HCT116 (cell line): ENCODE data around the gene ZNF606. TPM values are rescaled to one million over a fixed set of nuclear protein-coding genes. Genes with fewer than 3 reads are reported as not detected.

Experiments
- ATAC-seq: fragments of 200-7000 bp; cut with Tn5 transposase; 2 replicates; pipeline ENCODE4 v1.9.1; 2020; ENCODE audit warnings: mild to moderate bottlenecking, moderate library complexity
- BruUV-seq: library from RNA; stranded (reverse); fragments of 400-500 nt; replicated peaks from 2 replicates; lab custom pipeline; 2021; lab: Mats Ljungman, UMichigan
- CTCF ChIA-PET: fragments of 300-600 bp; sonication (Branson Sonifier 250); formaldehyde crosslinking; loops from one replicate; lab custom pipeline; 2021; ENCODE audit warnings: antibody characterized with exemption; lab: Charles Lee
- POLR2A ChIA-PET: fragments of 300-600, 350-600 bp; sonication (Branson Sonifier 250); formaldehyde crosslinking; loops from one replicate; lab custom pipeline; 2021; ENCODE audit warnings: antibody characterized with exemption; lab: Charles Lee
- RAD21 ChIA-PET, 2 experiments: fragments of 300-600 bp; sonication (Branson Sonifier 250); formaldehyde crosslinking; loops; one replicate each; lab custom pipeline; 2023; ENCODE audit warnings: low total read pairs in 2 of 2; ENCODE audit not compliant: uncharacterized antibody in 2 of 2, unreplicated experiment in 2 of 2, low non-redundant PET in 1 of 2; lab: Charles Lee
- DNase-seq: peaks from one replicate; pipeline ENCODE4 v3.0.0-alpha.2; 2010; ENCODE audit warnings: low read depth, low spot score
- H2AFZ ChIP-seq: fragments of 200-600 bp; shearing (Covaris generic), sonication (generic); 2 replicates; pipeline ENCODE4 v1.6.1; 2017; ENCODE audit warnings: low read depth, mixed run types, mixed read lengths, antibody characterized with exemption, low read length; ENCODE audit not compliant: poor library complexity, severe bottlenecking
- H3K27ac ChIP-seq: 2 replicates; pipeline ENCODE4 v1.5.1; 2012; ENCODE audit warnings: low read depth, low read length
- H3K27me3 ChIP-seq: fragments of 200-600 bp; sonication (generic); 2 replicates; pipeline ENCODE4 v1.6.1; 2016; ENCODE audit warnings: mixed run types, low read length, mixed read lengths; ENCODE audit not compliant: insufficient read depth
- H3K36me3 ChIP-seq, 2 experiments: fragments of 200-500 bp in 1 of 2; fragments of 200-600 bp in 1 of 2; sonication (Bioruptor generic) in 1 of 2; sonication (generic) in 1 of 2; 2 replicates each; pipeline versions ENCODE4 v1.5.1 to v1.6.1; 2014 to 2016; ENCODE audit warnings: low read length in 2 of 2, inconsistent platforms in 1 of 2, mixed read lengths in 1 of 2, mixed run types in 1 of 2; ENCODE audit not compliant: insufficient read depth in 2 of 2, control insufficient read depth in 1 of 2
- H3K4me1 ChIP-seq, 2 experiments: fragments of 200-600 bp in 1 of 2; sonication (generic) in 1 of 2; 2 replicates each; pipeline versions ENCODE4 v1.5.1 to v1.6.1; 2012 to 2017; ENCODE audit warnings: low read length in 2 of 2, inconsistent platforms in 1 of 2, mild to moderate bottlenecking in 1 of 2, mixed read lengths in 1 of 2, mixed run types in 1 of 2, moderate library complexity in 1 of 2; ENCODE audit not compliant: insufficient read depth in 2 of 2, control insufficient read depth in 1 of 2
- H3K4me2 ChIP-seq: fragments of 200-600 bp; sonication (generic); 2 replicates; pipeline ENCODE4 v1.6.1; 2017; ENCODE audit warnings: mixed run types, low read length, mixed read lengths
- H3K4me3 ChIP-seq, 2 experiments: fragments of 200-600 bp in 1 of 2; sonication (generic) in 1 of 2; replicated peaks in 1 of 2; 2 replicates each; pipeline ENCODE4 v1.5.1; 2011 to 2016; ENCODE audit warnings: low read length in 2 of 2, control low read depth in 1 of 2, low read depth in 1 of 2, mild to moderate bottlenecking in 1 of 2, mixed read lengths in 1 of 2, mixed run types in 1 of 2
- H3K79me2 ChIP-seq: fragments of 200-600 bp; sonication (generic); 2 replicates; pipeline ENCODE4 v1.6.1; 2017; ENCODE audit warnings: mild to moderate bottlenecking, mixed run types, low read length, moderate library complexity, mixed read lengths; ENCODE audit not compliant: insufficient read depth
- H3K9ac ChIP-seq: fragments of 200-600 bp; sonication (generic); 2 replicates; pipeline ENCODE4 v1.6.1; 2016; ENCODE audit warnings: low read length, mixed read lengths
- H3K9me2 ChIP-seq: fragments of 200-600 bp; sonication (generic), shearing (Covaris generic); 2 replicates; pipeline ENCODE4 v1.6.1; 2017; ENCODE audit warnings: mixed run types, mild to moderate bottlenecking, moderate library complexity; ENCODE audit not compliant: insufficient read depth
- H3K9me3 ChIP-seq, 2 experiments: fragments of 200-500 bp in 1 of 2; fragments of 200-600 bp in 1 of 2; sonication (Bioruptor generic) in 1 of 2; sonication (generic) in 1 of 2; 2 replicates each; pipeline ENCODE4 v1.6.1; 2014 to 2017; ENCODE audit warnings: low read length in 2 of 2, mixed read lengths in 2 of 2, inconsistent platforms in 1 of 2, low read depth in 1 of 2, mild to moderate bottlenecking in 1 of 2, mixed run types in 1 of 2, moderate library complexity in 1 of 2; ENCODE audit not compliant: control insufficient read depth in 1 of 2, insufficient read depth in 1 of 2
- H4K20me1 ChIP-seq: fragments of 200-600 bp; sonication (generic), shearing (Covaris generic); 2 replicates; pipeline ENCODE4 v1.6.1; 2017; ENCODE audit warnings: mixed run types, mild to moderate bottlenecking, moderate library complexity; ENCODE audit not compliant: insufficient read depth
- ATF3 ChIP-seq: IDR thresholded peaks from 2 replicates; pipeline ENCODE4 v1.6.1; 2012
- EGR1 ChIP-seq: IDR thresholded peaks from 2 replicates; pipeline ENCODE4 v1.6.1; 2012; ENCODE audit warnings: low read depth
- ELF1 ChIP-seq: IDR thresholded peaks from 2 replicates; pipeline ENCODE4 v1.6.1; 2012; ENCODE audit warnings: low read depth, borderline replicate concordance
- EZH2 ChIP-seq: fragments of 200-600 bp; sonication (generic); IDR thresholded peaks from 2 replicates; pipeline ENCODE4 v1.6.1; 2017; ENCODE audit warnings: antibody characterized with exemption, mixed run types
- EZH2phosphoT487 ChIP-seq: fragments of 200-600 bp; IDR thresholded peaks from 2 replicates; pipeline ENCODE4 v1.6.1; 2018; ENCODE audit warnings: antibody characterized with exemption, borderline replicate concordance
- FOSL1 ChIP-seq: IDR thresholded peaks from 2 replicates; pipeline ENCODE4 v1.6.1; 2012; ENCODE audit warnings: low read depth
- MAX ChIP-seq: IDR thresholded peaks from 2 replicates; pipeline ENCODE4 v1.6.1; 2012
- POLR2A ChIP-seq: IDR thresholded peaks from 2 replicates; pipeline ENCODE4 v1.7.0; 2011; ENCODE audit warnings: borderline replicate concordance; ENCODE audit not compliant: insufficient read depth, insufficient read length; ENCODE audit errors: extremely low read depth
- REST ChIP-seq: IDR thresholded peaks from 2 replicates; pipeline ENCODE4 v1.6.1; 2012; ENCODE audit warnings: low read depth
- SP1 ChIP-seq: IDR thresholded peaks from 2 replicates; pipeline ENCODE4 v1.6.1; 2012; ENCODE audit warnings: low read depth
- SRF ChIP-seq: IDR thresholded peaks from 2 replicates; pipeline ENCODE4 v1.6.1; 2012; ENCODE audit warnings: low read depth
- YY1 ChIP-seq: IDR thresholded peaks from 2 replicates; pipeline ENCODE4 v1.6.1; 2011; ENCODE audit warnings: low read length, low read depth, moderate library complexity, mild to moderate bottlenecking; ENCODE audit not compliant: insufficient replicate concordance; ENCODE audit errors: extremely low read depth
- ZBTB33 ChIP-seq: IDR thresholded peaks from 2 replicates; pipeline ENCODE4 v1.6.1; 2011; ENCODE audit warnings: mild to moderate bottlenecking, low read length, moderate library complexity; ENCODE audit not compliant: insufficient replicate concordance; ENCODE audit errors: extremely low read depth
- ZFX ChIP-seq: fragments of 450-650 bp; IDR thresholded peaks from 2 replicates; pipeline ENCODE4 v1.6.1; 2017
- ZNF274 ChIP-seq: fragments of 200-500 bp; sonication (Bioruptor generic); IDR thresholded peaks from 2 replicates; pipeline ENCODE4 v1.6.1; 2014; ENCODE audit warnings: mild to moderate bottlenecking, low read depth, low read length, inconsistent platforms
- intact Hi-C: fragments of 100-400 bp; cut with micrococcal nuclease; formaldehyde crosslinking; loops from 2 replicates; pipeline ENCODE4 v1.10.0; 2022
- total RNA-seq: library from RNA; stranded (reverse); gene quantifications from one replicate; pipeline ENCODE4 v1.2.1, GENCODE V29; 2021; ENCODE audit not compliant: unreplicated experiment

Gene ZNF606
- total RNA-seq, 1 experiment from 2014 or later = 0.05 TPM

GRCh38 chr19:58001895-58002369 is 688 bp downstream of the ZNF606 start:
- Histone ChIP-seq H3K4me2 (no peak overlapping the region), H3K36me3 (no peaks in the 10 kb centered on the region), H3K9me2 (no peaks in the 10 kb centered on the region), H3K9ac (no peak overlapping the region), H4K20me1 (no peaks in the 10 kb centered on the region), H3K9me3 (peaks cover 0 to 14% of the 10 kb centered on the region in 2 experiments; a peak in 2 of 4 replicates), H3K4me3 (no peak overlapping the region), H3K27me3 (no peaks in the 10 kb centered on the region), H2AFZ (no peak overlapping the region), H3K4me1 (no peaks in the 10 kb centered on the region), H3K27ac (no peak overlapping the region)
- no TSS peak for BruUV-seq
- RAD21 ChIA-PET = no interaction called here
- POLR2A ChIA-PET = no interaction called here
- CTCF ChIA-PET = no interaction called here
- DNase-seq = no peak
- no peak for ATAC-seq
- TF ChIP-seq POLR2A (no peak), ZNF274 (no peak), ELF1 (no peak), EZH2 (no peak), SRF (no peak), ATF3 (no peak)
- TF ChIP-seq, all 23 proteins: peak for 0
- no peaks in the 10 kb centered on the region for H3K79me2 ChIP-seq
- intact Hi-C loops = no loop called here

GRCh38 chr19:58000677-58001076 is 1.9 kb downstream of the ZNF606 start:
- no peak for TF ChIP-seq SRF
- TF ChIP-seq FOSL1 = no peak
- no peak for TF ChIP-seq EZH2phosphoT487
- TF ChIP-seq YY1 = no peak
- no peak for TF ChIP-seq MAX
- TF ChIP-seq EZH2 = no peak
- TF ChIP-seq ZFX = no peak
- TF ChIP-seq ELF1 = no peak
- TF ChIP-seq SP1 = no peak
- no peak for TF ChIP-seq REST
- no peak for TF ChIP-seq ZBTB33
- TF ChIP-seq EGR1 = no peak
- no peak for TF ChIP-seq ZNF274
- POLR2A ChIA-PET = no interaction called here
- intact Hi-C loops = no loop called here
- RAD21 ChIA-PET = no interaction called here
- Histone ChIP-seq H3K4me1 (no peaks in the 10 kb centered on the region), H3K36me3 (no peaks in the 10 kb centered on the region), H3K9me2 (no peaks in the 10 kb centered on the region), H3K4me3 (no peak overlapping the region), H3K4me2 (no peak overlapping the region), H3K79me2 (no peaks in the 10 kb centered on the region), H3K27me3 (no peaks in the 10 kb centered on the region), H3K9ac (no peak overlapping the region), H3K27ac (no peak overlapping the region), H4K20me1 (no peaks in the 10 kb centered on the region), H3K9me3 (peaks cover 0 to 17% of the 10 kb centered on the region in 2 experiments; a peak in 2 of 4 replicates), H2AFZ (no peak overlapping the region)
- no TSS peak for BruUV-seq
- no peak for DNase-seq
- CTCF ChIA-PET = no interaction called here
- ATAC-seq = no peak
